ENCODE data around the gene ATP5ME. TPM values are rescaled to one million over a fixed set of nuclear protein-coding genes. Genes with fewer than 3 reads are reported as not detected.
"Not testable (repeated sequence)": the region's sequence is repeated elsewhere in the genome, so short reads cannot be mapped to it uniquely, and the experiment has no call there.

The ATP5ME gene
- total RNA-seq, 1 donor, result 47.7 TPM

GRCh38 chr4:705278-706082 lies 31.4 kb upstream of the ATP5ME start, which contains the start of gene PCGF3:
Gene PCGF3, plus strand, starts transcription at chr4:705832. Its CDS starts 27,849 bp downstream, at chr4:733681.
- DNase-seq (ENCODE audit: low read depth in 2 of 3, low spot score in 2 of 3), result peak; percentile 86 to 96 (median 94)

- DNase-seq (ENCODE audit: low read depth in 2 of 3, low spot score in 2 of 3), result no peak
Measured at GRCh38 chr4:704971-705277, 30.8 kb upstream of the ATP5ME start.

- DNase-seq (ENCODE audit: low read depth in 2 of 3, low spot score in 2 of 3), result no peak
Measured at GRCh38 chr4:704198-704891, 30.3 kb upstream of the ATP5ME start.

GRCh38 chr4:703336-704197 lies 29.5 kb upstream of the ATP5ME start:
- no peak for DNase-seq (ENCODE audit: low read depth in 2 of 3, low spot score in 2 of 3)

- DNase-seq (ENCODE audit: low read depth in 2 of 3, low spot score in 2 of 3), result no peak
Measured at GRCh38 chr4:702618-703048, 28.6 kb upstream of the ATP5ME start.

GRCh38 chr4:700587-701264 lies 26.6 kb upstream of the ATP5ME start:
- no peak for DNase-seq (ENCODE audit: low read depth in 2 of 3, low spot score in 2 of 3)

- DNase-seq (ENCODE audit: low read depth in 2 of 3, low spot score in 2 of 3), result no peak
Measured at GRCh38 chr4:699816-700580, 25.9 kb upstream of the ATP5ME start.

- DNase-seq (ENCODE audit: low read depth in 2 of 3, low spot score in 2 of 3), result not testable (repeated sequence)
Measured at GRCh38 chr4:694341-694940, 20.4 kb upstream of the ATP5ME start.

- DNase-seq (ENCODE audit: low read depth in 2 of 3, low spot score in 2 of 3), result no peak
Measured at GRCh38 chr4:692771-693554, 18.9 kb upstream of the ATP5ME start.

- DNase-seq (ENCODE audit: low read depth in 2 of 3, low spot score in 2 of 3), result no peak
Measured at GRCh38 chr4:689723-690122, 15.6 kb upstream of the ATP5ME start.

GRCh38 chr4:688854-689681 lies 15.0 kb upstream of the ATP5ME start, which contains the start of gene SLC49A3:
Gene SLC49A3, minus strand, starts transcription at chr4:689151. Its CDS starts 24 bp downstream, at chr4:689127.
- peak in 1 of 3 donors; percentile 41 for DNase-seq (ENCODE audit: low read depth in 2 of 3, low spot score in 2 of 3)

GRCh38 chr4:687971-688853 lies 14.1 kb upstream of the ATP5ME start:
- DNase-seq (ENCODE audit: low read depth in 2 of 3, low spot score in 2 of 3), result no peak

- DNase-seq (ENCODE audit: low read depth in 2 of 3, low spot score in 2 of 3), result no peak
Measured at GRCh38 chr4:687048-687970, 13.2 kb upstream of the ATP5ME start.

GRCh38 chr4:686413-687040 lies 12.5 kb upstream of the ATP5ME start:
- no peak for DNase-seq (ENCODE audit: low read depth in 2 of 3, low spot score in 2 of 3)
